GM19035 (cell line): ENCODE data around the gene TSHR.

Source experiments
- ATAC-seq: cut with Tn5 transposase; IDR thresholded peaks from one replicate; pipeline ENCODE4 v1.9.1; 2021; ENCODE audit not compliant: unreplicated experiment

The TSHR gene

DNA sequence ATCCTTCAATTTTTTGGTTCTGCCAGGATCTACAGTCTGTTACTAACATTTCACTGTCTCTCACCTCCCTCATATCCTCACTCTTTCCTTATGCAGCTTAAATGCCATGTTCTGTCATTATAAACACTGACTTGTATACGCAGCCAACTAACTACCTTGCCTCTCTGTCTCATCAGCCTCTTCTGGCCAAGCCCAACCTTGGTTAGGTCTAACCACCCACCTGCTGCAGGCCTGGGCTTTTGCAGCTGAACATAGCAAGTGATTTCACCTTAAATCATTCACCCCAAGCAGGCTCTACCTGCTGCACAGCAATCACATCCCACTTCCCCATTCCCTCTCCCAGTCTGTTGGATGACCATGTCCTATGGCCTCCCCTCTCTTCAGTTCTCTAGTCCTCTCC, 173.8 kb downstream of the TSHR start:
- ATAC-seq = no peak

DNA sequence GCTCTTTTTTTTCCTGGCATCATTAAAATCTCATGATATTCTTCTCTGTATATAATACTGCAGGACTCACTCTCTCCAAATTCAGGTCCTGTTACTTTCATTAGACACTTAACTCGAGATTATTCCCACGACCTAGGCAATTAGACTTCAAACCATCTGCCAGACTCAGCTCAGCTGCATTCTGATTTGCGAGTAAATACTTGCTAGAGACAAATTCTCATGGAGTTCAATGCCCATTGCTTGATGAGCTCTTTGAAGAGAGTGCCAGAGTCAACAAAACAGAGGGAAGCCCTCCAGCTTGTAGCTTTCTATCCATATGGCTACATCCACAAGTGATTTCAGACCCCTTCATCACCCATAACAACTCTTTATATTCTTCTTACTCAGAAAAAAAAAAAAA, 177.0 kb downstream of the TSHR start:
- ATAC-seq = no peak

DNA sequence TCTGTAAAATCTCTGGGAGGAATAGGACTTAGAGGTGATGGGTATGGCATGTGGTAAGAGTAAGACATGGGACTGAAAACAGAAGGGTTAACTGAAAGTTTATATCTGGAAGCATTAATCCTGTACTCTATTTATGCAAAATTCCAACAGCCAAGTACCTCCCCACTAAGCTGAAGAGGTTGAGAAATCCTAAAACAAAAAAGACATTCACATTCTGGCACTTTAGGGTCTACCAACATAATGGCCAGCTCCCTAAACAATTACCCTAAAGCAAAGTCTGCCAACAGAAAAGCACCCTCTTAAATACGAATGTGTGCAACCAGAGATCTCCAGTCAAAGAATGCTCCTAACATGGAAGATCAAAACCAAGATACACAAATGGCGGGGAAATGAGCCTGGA, 178.0 kb downstream of the TSHR start:
- no peak for ATAC-seq

DNA sequence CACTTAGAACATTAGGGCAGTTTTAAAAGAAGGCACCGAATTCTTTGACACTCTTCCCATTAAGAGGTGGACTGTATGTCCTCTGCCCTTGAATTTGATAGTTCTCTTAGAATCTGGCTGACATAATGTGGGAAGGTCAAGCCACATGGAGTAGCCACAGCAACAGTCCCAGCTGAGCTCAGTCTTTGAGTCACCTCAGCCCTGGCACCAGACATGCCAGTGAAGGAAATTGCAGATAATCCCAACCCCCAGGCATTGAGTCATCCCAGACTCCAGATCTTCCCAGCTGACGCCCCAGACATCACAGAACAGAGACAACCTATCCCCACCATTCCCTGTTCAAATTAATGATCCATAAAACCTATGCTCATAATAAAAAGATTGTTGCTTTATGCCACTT, 181.9 kb downstream of the TSHR start:
- ATAC-seq = no peak

DNA sequence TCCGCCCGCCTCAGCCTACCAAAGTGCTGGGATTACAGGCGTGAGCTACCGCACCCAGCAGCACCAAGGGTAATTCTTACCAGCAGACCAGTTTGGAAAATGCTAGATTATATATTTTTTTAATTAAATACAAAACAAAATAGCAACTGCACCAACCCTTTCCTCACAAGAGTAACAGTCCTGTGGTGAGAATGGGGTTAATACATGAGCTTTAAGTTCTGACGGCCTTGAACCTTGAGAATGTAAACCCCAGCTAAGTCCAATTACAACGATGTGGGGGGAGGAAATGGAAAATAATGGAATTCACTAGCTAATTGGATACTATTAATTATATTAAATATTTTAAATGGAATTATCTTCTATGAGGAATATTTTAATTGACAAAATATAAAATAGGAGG, 183.0 kb downstream of the TSHR start:
- no peak for ATAC-seq

DNA sequence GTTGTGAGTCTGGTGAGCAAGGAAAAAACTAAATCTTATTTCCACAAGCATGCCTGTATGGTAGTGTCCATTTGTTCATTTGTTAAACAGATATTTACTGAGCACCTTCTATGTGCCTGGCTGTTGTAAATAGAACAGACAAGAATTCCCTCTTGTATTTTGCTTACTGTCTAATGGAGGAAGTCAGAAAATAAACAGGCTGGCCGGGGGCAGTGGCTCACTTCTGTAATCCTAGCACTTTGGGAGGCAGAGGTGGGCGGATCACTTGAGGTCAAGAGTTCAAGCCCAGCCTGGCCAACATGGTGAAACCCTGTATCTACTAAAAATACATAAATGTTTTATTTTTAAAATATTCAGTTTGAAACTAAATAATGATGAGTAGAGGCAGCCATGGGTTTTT, 186.0 kb downstream of the TSHR start:
- ATAC-seq = no peak

DNA sequence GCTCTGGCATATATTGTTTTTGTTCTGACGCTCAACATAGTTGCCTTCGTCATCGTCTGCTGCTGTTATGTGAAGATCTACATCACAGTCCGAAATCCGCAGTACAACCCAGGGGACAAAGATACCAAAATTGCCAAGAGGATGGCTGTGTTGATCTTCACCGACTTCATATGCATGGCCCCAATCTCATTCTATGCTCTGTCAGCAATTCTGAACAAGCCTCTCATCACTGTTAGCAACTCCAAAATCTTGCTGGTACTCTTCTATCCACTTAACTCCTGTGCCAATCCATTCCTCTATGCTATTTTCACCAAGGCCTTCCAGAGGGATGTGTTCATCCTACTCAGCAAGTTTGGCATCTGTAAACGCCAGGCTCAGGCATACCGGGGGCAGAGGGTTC, 188.4 kb downstream of the TSHR start:
- no peak for ATAC-seq

DNA sequence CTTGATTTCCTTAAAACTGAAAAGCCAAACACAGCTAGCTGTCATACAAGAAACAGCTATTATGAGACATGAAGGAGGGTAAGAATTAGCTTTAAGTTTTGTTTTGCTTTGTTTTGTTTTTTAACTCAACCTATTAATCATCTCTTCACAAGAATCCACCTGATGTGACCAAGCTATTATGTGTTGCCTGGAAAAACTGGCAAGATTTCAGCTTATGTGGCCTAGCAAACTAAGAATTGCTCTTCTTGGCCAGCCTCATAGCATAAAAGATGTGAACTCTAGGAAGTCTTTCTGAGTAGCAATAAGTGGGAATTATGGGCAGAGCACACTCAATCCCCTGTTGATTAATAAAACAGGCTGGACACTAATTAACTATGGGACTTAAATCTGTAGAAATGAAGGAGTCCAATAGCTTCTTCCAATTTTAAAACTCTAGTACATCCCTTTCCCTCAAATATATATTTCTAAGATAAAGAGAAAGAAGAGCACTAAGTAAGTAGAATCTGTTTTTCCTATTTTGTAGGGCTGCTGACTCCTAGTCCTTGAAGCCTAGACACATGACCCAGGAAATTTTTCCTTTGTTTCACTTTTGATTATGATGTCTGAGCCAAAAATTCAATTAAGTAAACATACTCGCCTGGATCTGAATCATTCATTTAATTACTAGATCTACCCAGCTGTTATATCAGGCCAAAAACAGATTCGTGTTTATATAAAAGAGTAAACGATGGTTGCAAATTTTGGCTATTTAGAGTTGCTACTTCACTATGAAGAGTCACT, 189.6 kb downstream of the TSHR start:
- ATAC-seq = no peak

DNA sequence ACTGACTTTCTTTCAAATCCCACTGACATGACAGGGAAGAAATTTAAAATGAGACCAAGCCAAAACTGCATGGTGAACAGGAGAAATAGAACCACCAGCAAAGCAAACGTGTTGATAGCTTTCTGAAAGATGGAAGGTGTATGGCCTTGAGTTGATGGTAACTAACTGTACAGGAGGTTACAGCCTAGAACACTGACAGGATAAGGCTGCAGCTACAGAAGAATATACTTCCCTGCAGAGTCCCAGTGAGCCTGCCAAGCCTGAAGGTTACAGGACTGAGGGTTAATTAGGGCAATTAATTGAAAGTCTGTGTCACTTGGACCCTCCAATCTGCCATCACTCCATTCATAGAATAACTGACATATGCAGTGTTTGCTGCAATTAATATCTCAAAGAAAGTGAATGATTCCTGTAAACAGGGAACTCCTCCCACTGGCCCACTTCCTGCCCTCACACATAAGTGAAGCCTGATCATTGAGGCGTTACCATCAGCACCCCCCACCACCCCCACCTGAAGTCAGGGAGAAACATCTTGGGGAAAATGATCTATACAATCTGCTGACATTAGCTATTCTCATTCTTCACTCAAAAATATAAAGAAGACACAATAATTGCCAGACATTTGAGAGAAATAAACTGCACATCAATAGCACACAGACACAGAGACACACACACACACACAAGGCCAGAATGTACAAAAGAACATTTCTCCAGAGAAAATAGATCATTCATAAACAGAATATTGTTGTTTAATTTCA, 191.9 kb downstream of the TSHR start:
- no peak for ATAC-seq

DNA sequence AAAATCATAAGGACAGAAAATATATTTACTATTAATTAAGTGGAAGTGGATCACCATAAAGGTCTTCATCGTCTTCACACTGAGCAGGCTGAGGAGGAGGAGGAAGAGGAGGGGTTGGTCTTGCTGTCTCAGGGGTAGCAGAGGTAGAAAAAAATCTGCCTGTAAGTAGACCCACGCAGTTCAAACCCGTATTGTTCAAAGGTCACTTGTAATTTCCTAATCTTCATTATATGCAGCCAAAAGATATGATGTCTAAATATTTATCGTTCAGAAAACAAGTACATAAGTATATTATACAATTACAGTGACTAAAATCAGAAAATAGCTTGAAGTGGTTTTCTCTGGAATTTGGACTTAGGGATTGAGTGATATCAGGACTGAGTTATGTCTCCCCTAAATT, 193.2 kb downstream of the TSHR start:
- no peak for ATAC-seq

DNA sequence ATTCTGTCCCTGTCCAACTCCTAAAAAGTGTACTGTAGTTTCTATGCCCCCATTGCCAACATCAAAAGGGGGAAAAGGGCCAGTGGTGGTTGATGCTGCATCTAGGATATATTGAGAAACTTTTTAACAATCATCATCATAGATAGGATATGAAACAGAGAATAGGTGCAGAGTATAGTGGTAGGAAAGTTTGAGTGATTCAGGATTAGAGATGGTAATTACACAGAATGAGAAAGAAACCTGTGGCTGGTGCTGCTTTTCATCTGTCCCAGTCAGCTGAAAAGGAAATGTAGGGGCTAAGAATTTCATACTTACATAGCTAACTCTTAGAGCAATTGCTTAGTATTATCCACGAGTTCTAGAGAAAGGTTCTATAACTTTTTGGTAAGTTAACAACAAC, 197.8 kb downstream of the TSHR start:
- ATAC-seq = no peak

DNA sequence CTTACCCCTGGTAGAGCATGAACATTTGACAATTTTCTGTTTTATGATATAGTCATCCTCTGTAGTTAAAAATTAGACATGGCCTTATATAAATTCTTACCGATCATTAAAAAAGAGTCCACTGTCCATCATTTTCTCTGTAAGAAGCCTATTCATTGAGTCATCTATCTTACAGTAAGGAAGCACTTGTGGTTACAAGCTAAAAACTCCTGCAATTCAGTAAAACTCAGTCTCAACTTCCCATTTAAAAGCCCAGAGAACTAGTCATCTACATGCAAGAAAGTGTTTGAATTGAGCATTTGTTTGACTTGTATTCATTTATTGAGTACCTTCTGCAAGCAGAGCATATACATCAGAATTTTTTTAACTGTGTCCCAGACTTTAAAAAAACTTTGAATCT, 202.0 kb downstream of the TSHR start:
- no peak for ATAC-seq

DNA sequence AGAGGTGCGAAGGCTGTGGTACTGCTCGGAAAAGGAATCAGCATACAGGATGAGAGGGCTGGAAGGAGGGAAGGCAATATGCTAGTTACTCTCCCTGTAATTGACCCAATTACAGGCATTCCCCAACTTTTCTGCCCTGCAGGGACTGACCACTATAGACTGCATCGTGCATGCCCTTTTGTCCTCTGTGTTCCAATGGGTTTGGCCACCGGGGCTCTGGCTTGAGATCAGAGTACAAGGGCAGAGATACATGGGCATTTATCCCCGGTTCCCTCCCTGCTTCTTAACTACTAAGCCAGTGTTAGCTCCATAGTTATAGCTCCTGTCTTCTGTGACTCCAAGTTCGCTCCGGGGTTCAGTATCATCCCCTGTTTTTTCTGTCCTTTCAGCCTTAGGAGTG, 205.7 kb downstream of the TSHR start:
- no peak for ATAC-seq

DNA sequence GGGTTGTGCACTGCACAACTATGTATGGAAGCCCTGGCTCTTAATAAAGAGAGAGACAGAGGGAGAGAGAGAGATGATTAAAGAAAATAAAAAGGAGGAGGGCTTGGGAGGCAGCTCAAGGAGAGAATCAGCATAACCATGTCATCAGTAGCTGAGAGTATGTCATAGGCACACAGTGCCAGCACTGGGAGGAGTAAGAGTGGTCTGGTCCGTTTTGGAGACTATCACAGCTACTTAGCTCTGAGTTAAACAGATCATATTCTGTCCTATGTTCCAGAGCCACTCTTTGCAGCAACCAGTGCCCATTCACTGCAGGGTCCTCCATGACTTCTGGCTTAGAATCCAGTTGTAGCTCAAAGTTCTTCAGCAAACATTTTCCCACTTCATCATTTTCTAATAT, 206.3 kb downstream of the TSHR start:
- ATAC-seq = no peak

DNA sequence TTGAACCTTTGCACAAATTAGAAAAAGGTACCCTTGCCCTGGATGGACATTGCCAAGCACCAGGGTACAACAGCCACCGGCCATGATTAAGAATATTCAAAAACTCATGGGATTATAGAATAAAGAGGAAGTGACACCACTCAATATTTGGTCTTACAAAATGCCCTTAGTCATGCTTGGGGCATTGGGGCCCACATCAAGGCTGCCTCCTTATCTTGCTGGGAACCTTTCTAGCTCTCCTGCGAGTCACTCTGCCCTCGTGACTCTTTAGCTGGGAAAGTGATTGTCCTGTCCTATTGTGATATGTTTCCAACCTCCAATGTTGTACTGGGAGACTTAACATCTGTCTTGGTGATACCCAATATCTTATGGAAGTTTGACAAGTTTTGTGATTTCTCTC, 207.5 kb downstream of the TSHR start:
- no peak for ATAC-seq

DNA sequence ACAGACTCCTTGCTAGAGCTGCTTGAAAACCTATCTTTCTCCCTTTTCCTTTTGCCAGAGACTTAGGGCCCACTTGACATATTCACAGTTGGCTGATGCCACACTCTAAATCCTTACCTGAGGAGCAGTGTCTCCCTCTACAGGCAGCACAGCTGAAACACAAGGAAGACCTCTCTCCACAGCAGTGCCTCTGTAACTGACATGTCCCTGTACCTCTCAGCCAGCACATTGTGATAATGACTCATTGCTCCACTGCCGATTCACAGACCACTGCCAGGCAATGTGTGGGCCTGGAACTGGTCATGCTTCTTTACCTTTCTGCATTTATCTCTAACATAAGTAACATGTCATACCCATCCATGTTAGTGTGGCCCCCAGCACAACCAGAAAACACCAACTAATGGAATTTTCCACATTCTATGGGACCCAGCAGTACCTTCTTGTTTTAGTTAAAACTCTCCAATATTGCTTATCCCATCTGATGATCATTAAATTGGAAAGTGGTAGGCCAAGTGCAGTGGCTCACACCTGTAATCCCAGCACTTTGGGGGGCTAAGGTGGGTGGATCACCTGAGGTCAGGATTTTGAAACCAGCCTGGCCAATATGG, 208.8 kb downstream of the TSHR start:
- ATAC-seq = peak; percentile 92

DNA sequence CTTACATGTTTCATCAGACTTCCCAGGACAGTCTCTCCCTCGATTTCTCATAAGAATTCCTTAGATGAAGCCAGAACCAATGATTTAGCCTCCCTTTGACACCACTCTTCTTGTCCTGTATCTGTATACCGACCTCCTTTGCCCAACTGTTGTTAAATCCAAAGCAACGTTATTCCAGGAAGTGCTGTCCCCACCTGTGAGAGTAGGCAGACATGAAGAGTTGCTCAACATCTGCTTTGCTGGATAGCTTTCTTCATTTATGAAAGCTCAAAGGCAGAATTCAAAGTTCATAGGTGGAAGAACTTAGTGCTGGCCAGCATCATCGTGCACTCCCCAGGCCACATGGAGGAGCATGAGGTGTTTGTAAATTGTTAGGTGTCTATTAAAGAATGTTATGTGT, 209.8 kb downstream of the TSHR start:
- ATAC-seq = no peak

DNA sequence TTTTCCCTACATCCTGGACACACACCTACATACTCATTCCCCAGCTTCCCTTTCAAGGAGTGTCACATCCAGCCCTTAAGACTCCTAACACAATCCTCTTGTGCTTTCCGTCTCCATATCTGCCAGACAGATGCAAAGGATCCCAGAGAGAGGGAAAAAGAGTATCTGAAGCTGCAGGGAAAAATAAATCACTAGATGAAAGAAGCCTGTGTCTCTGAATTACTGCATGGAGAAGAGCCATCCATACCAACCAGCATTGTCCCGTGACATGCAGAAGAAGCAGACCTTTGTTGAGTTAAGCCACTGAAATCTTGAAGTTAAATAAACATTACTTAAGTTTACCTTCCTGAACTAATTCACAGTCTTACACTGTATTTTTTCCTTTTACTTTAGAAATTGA, 210.7 kb downstream of the TSHR start:
- ATAC-seq = no peak

DNA sequence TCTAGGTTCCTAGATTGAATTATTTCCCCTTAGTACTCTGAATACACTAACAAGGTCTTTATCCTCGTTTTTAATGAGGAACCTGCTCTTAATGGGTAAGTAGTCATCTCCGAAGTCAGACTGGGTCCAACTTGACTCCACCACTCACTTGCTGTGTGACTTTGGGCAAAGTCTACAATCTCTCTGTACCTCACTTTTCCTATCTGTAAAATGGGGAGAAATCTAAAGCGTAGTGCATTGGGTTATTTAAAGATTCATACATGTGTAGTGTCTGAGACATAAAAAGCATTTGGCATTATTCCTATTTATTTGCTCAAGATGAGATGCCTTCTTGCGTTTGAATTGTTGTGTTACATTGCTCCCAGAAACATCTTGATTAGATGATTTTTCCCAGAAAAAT, 213.8 kb downstream of the TSHR start:
- no peak for ATAC-seq

DNA sequence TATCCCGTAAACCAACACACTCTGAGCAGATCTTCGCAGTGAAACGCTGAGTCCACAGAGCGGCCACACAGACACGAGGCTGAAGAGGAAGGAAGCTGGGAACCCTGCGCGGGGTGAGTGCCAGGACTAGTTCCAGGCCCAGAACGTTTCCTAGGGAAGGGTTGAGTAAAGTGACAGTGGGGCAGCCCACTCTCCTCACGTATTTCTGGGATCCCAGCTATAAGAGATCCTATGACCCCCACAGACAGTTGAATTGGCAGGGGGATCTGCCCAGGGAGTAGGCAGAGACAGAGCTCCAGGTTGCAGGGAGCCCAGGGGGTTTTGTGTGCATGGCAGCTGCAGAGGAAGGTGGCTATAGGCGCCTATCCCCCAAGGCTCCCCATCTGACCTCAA, 214.3 kb downstream of the TSHR start:
- ATAC-seq = peak; percentile 20

DNA sequence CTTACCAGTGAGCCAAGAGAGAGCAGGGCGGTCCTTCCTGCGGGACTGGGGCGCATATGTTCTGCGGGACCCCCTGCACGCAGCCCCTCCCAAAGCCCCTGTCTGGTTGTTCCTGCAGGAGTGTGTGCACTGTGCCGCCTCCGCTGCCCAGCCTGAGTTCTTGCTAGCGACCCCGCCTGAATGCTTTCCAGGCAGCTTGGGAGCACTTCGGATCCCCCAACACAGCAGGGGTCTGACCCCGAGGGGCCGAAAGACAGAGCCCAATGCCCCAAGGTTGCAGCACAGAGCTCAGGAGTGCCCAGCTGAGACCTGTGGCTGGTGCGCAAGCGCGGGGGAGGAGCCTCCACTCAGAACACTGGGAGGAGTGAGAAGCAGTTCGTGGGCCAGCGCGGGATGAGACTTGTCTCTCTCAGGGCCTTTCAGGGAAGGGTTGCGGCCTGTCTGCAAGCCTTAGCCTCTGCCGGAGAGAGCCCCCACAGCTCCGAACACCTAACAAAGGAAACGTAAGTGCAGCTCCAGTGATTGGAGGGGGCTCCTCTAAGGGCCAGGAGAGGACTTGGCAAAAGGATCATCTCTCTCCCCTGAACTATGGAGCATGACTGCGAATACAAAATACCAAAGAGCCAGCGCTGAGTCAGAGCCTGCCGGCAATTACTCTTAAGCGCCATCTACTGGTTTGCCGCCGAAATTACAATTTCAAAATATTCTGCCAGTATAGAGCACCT, 214.8 kb downstream of the TSHR start:
- ATAC-seq = peak; percentile 91

DNA sequence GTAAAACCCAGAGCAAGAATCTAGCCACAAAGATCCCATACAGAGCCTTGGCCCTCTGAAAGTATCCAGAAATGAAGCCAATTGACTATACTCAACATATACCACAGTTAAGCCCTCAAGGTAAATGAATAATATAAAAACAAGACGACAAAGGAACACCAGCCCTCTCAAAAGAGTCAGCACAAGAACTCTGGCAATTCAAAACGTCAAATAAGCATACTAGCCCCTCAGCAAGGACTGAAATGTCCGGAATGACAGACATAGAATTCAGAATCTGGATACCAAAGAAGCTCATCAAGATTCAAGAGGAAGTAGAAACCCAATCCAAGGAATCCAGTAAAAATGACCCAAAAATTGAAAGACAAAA, 215.4 kb downstream of the TSHR start:
- no peak for ATAC-seq
